HepG2 (cell line): ENCODE results near the gene NEAT1. TPM values are rescaled to one million over a fixed set of nuclear protein-coding genes. Genes with fewer than 3 reads are reported as not detected.

ENCODE experiments used
- ATF7 ChIP-seq, 2 experiments: fragments of 450-650 bp in 1 of 2; sonication (generic) in 1 of 2; formaldehyde crosslinking in 1 of 2; IDR thresholded peaks; 2 replicates each; pipeline versions ENCODE4 v1.4.0 to v1.6.1; 2016 to 2020; ENCODE audit warnings: antibody characterized with exemption in 1 of 2, mild to moderate bottlenecking in 1 of 2, missing genetic modification reagents in 1 of 2
- ELF3 ChIP-seq: IDR thresholded peaks from 2 replicates; pipeline ENCODE4 v1.6.1; 2016; ENCODE audit warnings: missing genetic modification reagents, missing compliant biosample characterization
- ELK4 ChIP-seq: sonication (generic); formaldehyde crosslinking; IDR thresholded peaks from 2 replicates; pipeline ENCODE4 v1.9.0; 2021; ENCODE audit warnings: missing genetic modification reagents, borderline replicate concordance
- IRX3 ChIP-seq: sonication (generic); formaldehyde crosslinking; IDR thresholded peaks from 2 replicates; pipeline ENCODE4 v1.8.1; 2023; ENCODE audit warnings: mild to moderate bottlenecking, low read depth, missing genetic modification reagents, borderline replicate concordance
- MEIS2 ChIP-seq: sonication (generic); formaldehyde crosslinking; IDR thresholded peaks from 2 replicates; pipeline ENCODE4 v1.9.0; 2021; ENCODE audit warnings: mild to moderate bottlenecking, missing genetic modification reagents
- NFATC3 ChIP-seq: sonication (generic); formaldehyde crosslinking; IDR thresholded peaks from 2 replicates; pipeline ENCODE4 v1.5.1; 2020; ENCODE audit warnings: mild to moderate bottlenecking, missing genetic modification reagents
- PRPF4 ChIP-seq: fragments of 200-400 bp; formaldehyde crosslinking; IDR thresholded peaks from 2 replicates; pipeline ENCODE4 v1.6.1; 2016; ENCODE audit warnings: low read length, low read depth; ENCODE audit not compliant: poor library complexity, severe bottlenecking
- RXRB ChIP-seq: IDR thresholded peaks from 2 replicates; pipeline ENCODE4 v1.6.1; 2016; ENCODE audit warnings: borderline replicate concordance, missing genetic modification reagents, missing compliant biosample characterization
- SYNCRIP ChIP-seq: fragments of 200-400 bp; formaldehyde crosslinking; IDR thresholded peaks from 2 replicates; pipeline ENCODE4 v1.6.1; 2018; ENCODE audit warnings: mild to moderate bottlenecking, low read depth, low read length; ENCODE audit not compliant: insufficient read depth
- ZMAT3 ChIP-seq: sonication (generic); formaldehyde crosslinking; conservative IDR thresholded peaks from 2 replicates; pipeline ENCODE4 v1.7.0; 2021; ENCODE audit warnings: missing genetic modification reagents
- ZNF605 ChIP-seq: sonication (generic); formaldehyde crosslinking; IDR thresholded peaks from 2 replicates; pipeline ENCODE4 v1.8.0; 2022; ENCODE audit warnings: mild to moderate bottlenecking, missing genetic modification reagents
- ZNF646 ChIP-seq: sonication (generic); formaldehyde crosslinking; IDR thresholded peaks from 2 replicates; pipeline ENCODE4 v1.9.0; 2021; ENCODE audit warnings: mild to moderate bottlenecking, missing genetic modification reagents
- ZNF724P ChIP-seq: sonication (generic); formaldehyde crosslinking; IDR thresholded peaks from 2 replicates; pipeline ENCODE4 v1.8.0; 2022; ENCODE audit warnings: missing genetic modification reagents, borderline replicate concordance
- ZNF772 ChIP-seq: sonication (generic); formaldehyde crosslinking; IDR thresholded peaks from 2 replicates; pipeline ENCODE4 v1.5.0; 2020; ENCODE audit warnings: mild to moderate bottlenecking, missing genetic modification reagents
- ZNF781 ChIP-seq: sonication (generic); formaldehyde crosslinking; IDR thresholded peaks from 2 replicates; pipeline ENCODE4 v1.5.1; 2020; ENCODE audit warnings: borderline replicate concordance, mild to moderate bottlenecking, missing genetic modification reagents; ENCODE audit errors: not compliant biosample characterization
- polyA plus RNA-seq, 8 experiments: library from polyadenylated mRNA; depleted of rRNA in 3 of 8; stranded (reverse) in 7 of 8; unstranded in 1 of 8; fragments of >200 nt; fragmentation: Illumina TruSeq in 4 of 8; extraction: Trizol in 4 of 8; gene quantifications; 2 replicates each; pipeline versions ENCODE4 v1.2.1 to v1.2.3, GENCODE V29; 2011 to 2016; ENCODE audit warnings: low read depth in 4 of 8, missing spikeins in 1 of 8, mixed read lengths in 1 of 8; ENCODE audit not compliant: insufficient read depth in 1 of 8
- total RNA-seq, 5 experiments: library from RNA; depleted of rRNA; stranded (reverse); fragments of >200 nt; fragmentation: Illumina TruSeq; extraction: Trizol; gene quantifications; 2 replicates each; pipeline ENCODE4 v1.2.3, GENCODE V29; 2016; ENCODE audit warnings: low read depth in 1 of 5
- TF ChIP-seq, protein P1 (sequence below): sonication (generic); formaldehyde crosslinking; IDR thresholded peaks from 2 replicates; pipeline ENCODE4 v1.8.1; 2022; ENCODE audit warnings: low read depth, mild to moderate bottlenecking, missing genetic modification reagents

Gene NEAT1
- total and polyA plus RNA-seq, 2 of the 13 experiments (the other 11 are each of a cell fraction or from before 2014, with no cell fraction given), result 20.5 to 41.2 TPM

DNA sequence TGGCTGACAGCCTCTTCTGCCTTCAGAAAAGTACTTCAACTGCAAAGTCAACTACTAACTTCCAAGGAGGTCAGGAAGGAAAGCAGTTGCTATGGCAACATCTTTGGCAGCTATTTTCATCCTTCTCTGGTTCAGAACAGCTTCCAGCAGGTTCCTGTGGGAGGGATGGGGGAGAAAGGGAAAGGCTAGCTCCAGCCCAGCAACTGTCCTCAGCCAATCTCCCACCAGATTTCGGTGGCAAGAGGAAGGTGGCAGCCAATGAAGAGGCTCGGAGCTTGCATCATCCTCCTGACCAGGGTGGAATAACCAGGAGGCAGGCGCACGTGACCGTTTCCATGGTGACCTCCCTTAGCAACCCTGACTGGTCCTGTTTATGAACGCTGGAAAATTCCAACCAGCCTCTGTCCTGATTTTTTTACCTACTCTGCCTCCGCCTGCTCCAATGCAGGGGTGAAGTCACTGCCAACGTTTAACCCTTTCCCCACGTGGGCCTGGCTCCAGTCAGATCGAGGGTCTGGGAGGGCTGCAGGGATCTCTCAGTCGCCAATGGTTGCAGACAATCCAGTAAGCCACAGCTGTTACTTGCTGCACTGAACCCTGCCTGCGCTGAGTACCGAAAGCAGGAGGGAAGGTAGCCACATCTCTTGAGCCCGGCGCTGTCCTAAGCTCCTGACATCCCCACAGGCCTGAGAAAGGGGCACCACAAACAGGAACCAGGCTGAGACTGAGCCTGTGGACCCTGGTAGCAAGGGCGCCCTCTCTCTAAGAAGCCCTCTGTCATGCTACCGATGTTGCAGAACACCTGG, 65.1 kb downstream of the NEAT1 start (continued):
- TF ChIP-seq ZNF646 (CRISPR knock-in tag), result no peak
- peak; percentile 93; the same call in 1 of the 2 replicates for TF ChIP-seq ZNF605 (CRISPR knock-in tag)
- peak; percentile 81 for TF ChIP-seq ATF7 (IDR thresholded peaks at IDR 0.05)
- TF ChIP-seq ATF7 (CRISPR knock-in tag; IDR thresholded peaks at IDR 0.05), result peak; percentile 75
- TF ChIP-seq ZMAT3 (CRISPR knock-in tag), result no peak
- no peak for TF ChIP-seq IRX3 (CRISPR knock-in tag)
- no peak for TF ChIP-seq NFATC3
- 0 out of 2 replicates have a peak, but pooled peaks have one; percentile 71 for TF ChIP-seq ZNF772 (CRISPR knock-in tag)
- TF ChIP-seq ZNF724P (CRISPR knock-in tag), result no peak
- TF ChIP-seq SYNCRIP, result no peak
- TF ChIP-seq ZNF781, result no peak
- TF ChIP-seq ELK4 (CRISPR knock-in tag), result no peak
- no peak for TF ChIP-seq ELF3
- no peak for TF ChIP-seq PRPF4
- no peak for TF ChIP-seq MEIS2 (CRISPR knock-in tag)
- no peak; the same call in 1 of the 2 replicates for TF ChIP-seq RXRB (CRISPR knock-in tag)
- TF ChIP-seq, protein P1, sequence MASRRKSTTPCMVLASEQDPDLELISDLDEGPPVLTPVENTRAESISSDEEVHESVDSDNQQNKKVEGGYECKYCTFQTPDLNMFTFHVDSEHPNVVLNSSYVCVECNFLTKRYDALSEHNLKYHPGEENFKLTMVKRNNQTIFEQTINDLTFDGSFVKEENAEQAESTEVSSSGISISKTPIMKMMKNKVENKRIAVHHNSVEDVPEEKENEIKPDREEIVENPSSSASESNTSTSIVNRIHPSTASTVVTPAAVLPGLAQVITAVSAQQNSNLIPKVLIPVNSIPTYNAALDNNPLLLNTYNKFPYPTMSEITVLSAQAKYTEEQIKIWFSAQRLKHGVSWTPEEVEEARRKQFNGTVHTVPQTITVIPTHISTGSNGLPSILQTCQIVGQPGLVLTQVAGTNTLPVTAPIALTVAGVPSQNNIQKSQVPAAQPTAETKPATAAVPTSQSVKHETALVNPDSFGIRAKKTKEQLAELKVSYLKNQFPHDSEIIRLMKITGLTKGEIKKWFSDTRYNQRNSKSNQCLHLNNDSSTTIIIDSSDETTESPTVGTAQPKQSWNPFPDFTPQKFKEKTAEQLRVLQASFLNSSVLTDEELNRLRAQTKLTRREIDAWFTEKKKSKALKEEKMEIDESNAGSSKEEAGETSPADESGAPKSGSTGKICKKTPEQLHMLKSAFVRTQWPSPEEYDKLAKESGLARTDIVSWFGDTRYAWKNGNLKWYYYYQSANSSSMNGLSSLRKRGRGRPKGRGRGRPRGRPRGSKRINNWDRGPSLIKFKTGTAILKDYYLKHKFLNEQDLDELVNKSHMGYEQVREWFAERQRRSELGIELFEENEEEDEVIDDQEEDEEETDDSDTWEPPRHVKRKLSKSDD (CRISPR knock-in tag), result peak; percentile 46; the same call in 1 of the 2 replicates
